ENCODE measurements around the gene UNC5CL. TPM values are rescaled to one million over a fixed set of nuclear protein-coding genes. Genes with fewer than 3 reads are reported as not detected.

Gene UNC5CL
- total and polyA plus RNA-seq, 2 of the 4 experiments (the other 2 are of a cell fraction): not detected

- peak overlapping the region; percentile 94 for H2AFZ ChIP-seq (replicated peaks; ENCODE audit: low read length, poor library complexity)
- H3K27ac ChIP-seq (ENCODE audit: insufficient read depth, low read length): peak overlapping the region; percentile 76
- H2AK9ac ChIP-seq (replicated peaks; ENCODE audit: low read depth, low read length, poor library complexity): peak overlapping the region; percentile 11
- peak overlapping the region; percentile 92 for H3K14ac ChIP-seq (replicated peaks; ENCODE audit: low read depth, low read length)
- peaks cover 10% of the 10 kb centered on the region for H4K20me1 ChIP-seq (ENCODE audit: insufficient read depth, low read length)
- peak; percentile 76 for DNase-seq
- no peaks in the 10 kb centered on the region; the same call in 1 of the 2 replicates for H3K36me3 ChIP-seq (ENCODE audit: control insufficient read depth, insufficient read depth, low read length)
- BruUV-seq (replicated peaks): no TSS peak
- peak overlapping the region; percentile 76 for H3K4me2 ChIP-seq (ENCODE audit: low read depth, low read length)
- peak overlapping the region; percentile 72 for H3K23ac ChIP-seq (ENCODE audit: low read depth, low read length)
- ChIA-PET POLR2A (ENCODE audit: unreplicated experiment) (interaction anchor here (0.5 kb wide), 1 partner anchor 74 kb away, joined by 3 read pairs; no protein-coding TSS in a partner anchor), CTCF (no interaction called here)
- H3K9ac ChIP-seq (ENCODE audit: low read depth, low read length): peak overlapping the region; percentile 78
- intact Hi-C loops (cut with micrococcal nuclease): loop anchor here (5.0 kb wide), 2 partner anchors 246 to 611 kb away; no protein-coding TSS in a partner anchor
- peak overlapping the region; percentile 80 to 86 for H4K8ac ChIP-seq (ENCODE audit: low read depth in 2 of 2, low read length in 2 of 2)
- peak overlapping the region; percentile 28; the same call in 1 of the 2 replicates for H2BK120ac ChIP-seq (ENCODE audit: low read depth, low read length)
- peak overlapping the region; percentile 63 for H3K4me3 ChIP-seq (ENCODE audit: insufficient read depth, low read depth, low read length)
- peaks cover 3% of the 10 kb centered on the region for H3K4me1 ChIP-seq (ENCODE audit: control insufficient read depth, insufficient read depth, low read length)
- in situ Hi-C loops (cut with MboI; ENCODE audit: low sequenced_read_pairs): no loop called here
- no peak overlapping the region for H2AK5ac ChIP-seq (ENCODE audit: low read depth, low read length)
- H3K4ac ChIP-seq (ENCODE audit: low read depth, low read length): peak overlapping the region; percentile 93; the same call in 1 of the 2 replicates
- peak overlapping the region; percentile 13 for H4K5ac ChIP-seq (ENCODE audit: low read depth, low read length)
- no peaks in the 10 kb centered on the region for H3K9me3 ChIP-seq (ENCODE audit: control insufficient read depth, insufficient read depth, low read length)
- no peak for ATAC-seq (ENCODE audit: low read depth)
- 2% methylated on average over 11 of the region's 16 CpGs; no CpG with 5 or more reads in 1 of the 2 experiments for WGBS, 2 experiments (ENCODE audit: extremely low coverage in 2 of 2, insufficient read length in 1 of 2)
- H2BK20ac ChIP-seq (ENCODE audit: low read depth, low read length): no peak overlapping the region
- peaks cover 7 to 15% of the 10 kb centered on the region in 2 experiments; a peak in 3 of 4 replicates for H3K79me1 ChIP-seq (ENCODE audit: low read depth in 1 of 2, low read length in 2 of 2)
- TF ChIP-seq MAZ (IDR thresholded peaks at IDR 0.05; ENCODE audit: borderline replicate concordance, low read depth, low read length): no peak
- no peak for TF ChIP-seq SMC3 (IDR thresholded peaks at IDR 0.05; ENCODE audit: low read depth, low read length)
- peak; percentile 83 for TF ChIP-seq POLR2A (IDR thresholded peaks at IDR 0.05; ENCODE audit: low read depth, low read length)
- no peak for TF ChIP-seq NFE2L2 (IDR thresholded peaks at IDR 0.05; ENCODE audit: low read depth, low read length)
- TF ChIP-seq CEBPB (IDR thresholded peaks at IDR 0.05; ENCODE audit: low read depth, low read length): no peak
- TF ChIP-seq, protein P1, sequence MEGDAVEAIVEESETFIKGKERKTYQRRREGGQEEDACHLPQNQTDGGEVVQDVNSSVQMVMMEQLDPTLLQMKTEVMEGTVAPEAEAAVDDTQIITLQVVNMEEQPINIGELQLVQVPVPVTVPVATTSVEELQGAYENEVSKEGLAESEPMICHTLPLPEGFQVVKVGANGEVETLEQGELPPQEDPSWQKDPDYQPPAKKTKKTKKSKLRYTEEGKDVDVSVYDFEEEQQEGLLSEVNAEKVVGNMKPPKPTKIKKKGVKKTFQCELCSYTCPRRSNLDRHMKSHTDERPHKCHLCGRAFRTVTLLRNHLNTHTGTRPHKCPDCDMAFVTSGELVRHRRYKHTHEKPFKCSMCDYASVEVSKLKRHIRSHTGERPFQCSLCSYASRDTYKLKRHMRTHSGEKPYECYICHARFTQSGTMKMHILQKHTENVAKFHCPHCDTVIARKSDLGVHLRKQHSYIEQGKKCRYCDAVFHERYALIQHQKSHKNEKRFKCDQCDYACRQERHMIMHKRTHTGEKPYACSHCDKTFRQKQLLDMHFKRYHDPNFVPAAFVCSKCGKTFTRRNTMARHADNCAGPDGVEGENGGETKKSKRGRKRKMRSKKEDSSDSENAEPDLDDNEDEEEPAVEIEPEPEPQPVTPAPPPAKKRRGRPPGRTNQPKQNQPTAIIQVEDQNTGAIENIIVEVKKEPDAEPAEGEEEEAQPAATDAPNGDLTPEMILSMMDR (conservative IDR thresholded peaks at IDR 0.05; ENCODE audit: low read depth, low read length): 0 out of 2 replicates have a peak, but pooled peaks have one; percentile 14
- no peak for TF ChIP-seq MAFK (IDR thresholded peaks at IDR 0.05; ENCODE audit: low read depth, low read length)
- no peak for TF ChIP-seq ELK1 (IDR thresholded peaks at IDR 0.05; ENCODE audit: borderline replicate concordance, low read depth, low read length)
- TF ChIP-seq USF2 (IDR thresholded peaks at IDR 0.05; ENCODE audit: low read depth, low read length): no peak
- no peak for TF ChIP-seq FOS (IDR thresholded peaks at IDR 0.05; ENCODE audit: low read depth, low read length)
- H3K27me3 ChIP-seq (ENCODE audit: control insufficient read depth, insufficient read depth, low read length): no peaks in the 10 kb centered on the region
- dilution Hi-C loops (cut with HindIII; ENCODE audit: low sequenced_read_pairs, unreplicated experiment): no loop called here
- H2BK5ac ChIP-seq (ENCODE audit: low read depth, low read length, poor library complexity, severe bottlenecking): peak overlapping the region; percentile 82
- H3K18ac ChIP-seq (ENCODE audit: low read depth, low read length): peak overlapping the region; percentile 23
- peak overlapping the region; percentile 92 for H3K56ac ChIP-seq (ENCODE audit: extremely low read depth, insufficient read depth, low read length)
- peaks cover 6% of the 10 kb centered on the region for H3K9me1 ChIP-seq (ENCODE audit: insufficient read depth, low read length)
- H2BK15ac ChIP-seq (ENCODE audit: low read depth, low read length): peak overlapping the region; percentile 64; the same call in 2 of the 3 replicates
- H4K91ac ChIP-seq (ENCODE audit: insufficient read depth, low read depth, low read length): peak overlapping the region; percentile 84; the same call in 1 of the 2 replicates
Measured at GRCh38 chr6:41071501-41071922, 32.5 kb upstream of the UNC5CL start.

Measured in IMR-90 (cell line).